Lung (tissue), 12 donors: ENCODE measurements around the gene IQUB. TPM values are rescaled to one million over a fixed set of nuclear protein-coding genes. Genes with fewer than 3 reads are reported as not detected.

Experiments used
- ATAC-seq: fragments of 200-7000 bp; cut with Tn5 transposase; one replicate; pipeline ENCODE4 v1.9.1; 2020; ENCODE audit warnings: moderate number of reproducible peaks; ENCODE audit not compliant: insufficient read depth, low FRiP score
- DNase-seq, 3 donors: peaks; one replicate each; pipeline ENCODE4 v3.0.0-alpha.2; 2013 to 2017
- H3K27ac ChIP-seq, 2 donors: one replicate each; pipeline ENCODE4 v1.5.1; 2013; ENCODE audit warnings: mild to moderate bottlenecking in 2 of 2, moderate library complexity in 2 of 2, control low read depth in 1 of 2, inconsistent platforms in 1 of 2, low read depth in 1 of 2, low read length in 1 of 2
- H3K27me3 ChIP-seq, 3 donors: one replicate each; pipeline ENCODE4 v1.5.1; 2013; ENCODE audit warnings: low read length in 2 of 3; ENCODE audit not compliant: control insufficient read depth in 3 of 3, insufficient read depth in 3 of 3
- H3K36me3 ChIP-seq, 4 donors: one replicate each; pipeline ENCODE4 v1.5.1; 2013; ENCODE audit warnings: low read length in 4 of 4, mild to moderate bottlenecking in 1 of 4, moderate library complexity in 1 of 4; ENCODE audit not compliant: control insufficient read depth in 4 of 4, insufficient read depth in 4 of 4
- H3K4me1 ChIP-seq, 5 donors: one replicate each; pipeline ENCODE4 v1.5.1; 2013; ENCODE audit warnings: low read length in 5 of 5, mild to moderate bottlenecking in 2 of 5, moderate library complexity in 1 of 5; ENCODE audit not compliant: control insufficient read depth in 5 of 5, insufficient read depth in 5 of 5
- H3K4me3 ChIP-seq: one replicate; pipeline ENCODE4 v1.5.1; 2013; ENCODE audit warnings: mild to moderate bottlenecking, control low read depth, moderate library complexity
- H3K9ac ChIP-seq, 2 donors: one replicate each; pipeline ENCODE4 v1.5.1; 2013; ENCODE audit warnings: low read length in 2 of 2, control low read depth in 1 of 2; ENCODE audit not compliant: insufficient read depth in 1 of 2
- H3K9me3 ChIP-seq, 4 donors: one replicate each; pipeline ENCODE4 v1.5.1; 2013; ENCODE audit warnings: low read length in 3 of 4, mild to moderate bottlenecking in 1 of 4, moderate library complexity in 1 of 4; ENCODE audit not compliant: control insufficient read depth in 4 of 4, insufficient read depth in 3 of 4
- CTCF ChIP-seq: IDR thresholded peaks from 2 replicates; pipeline ENCODE4 v1.5.1; 2012; ENCODE audit warnings: mild to moderate bottlenecking; ENCODE audit errors: control extremely low read depth, extremely low read depth
- WGBS, 2 donors: extraction: QIAGEN DNeasy Blood & Tissue Kit; methylation state at CpG; one replicate each; pipeline ENCODE4 v1.1.7; 2013; 5-methylcytosine and 5-hydroxymethylcytosine counted together
- polyA plus RNA-seq, 2 donors: library from polyadenylated mRNA; stranded (reverse); fragments of 200-250 nt; gene quantifications; one replicate each; pipeline ENCODE4 v1.2.1, GENCODE V29; 2013
- total RNA-seq, 2 donors: library from RNA; depleted of rRNA in 1 of 2; stranded (reverse); fragments of >200 nt in 1 of 2; gene quantifications; one replicate each; pipeline ENCODE4 v1.2.1, GENCODE V29; 2014 to 2021
- donor health status: control.
- donor health status: control.
- donor health status: Bipolar disorder and iron deficiency.
- donor health status: healthy.
- donor health status: DM: yes; HTN: yes; CAD: no.

IQUB gene
- total and polyA plus RNA-seq, 4 donors = 1.0 to 17.4 (median 3.2) TPM

- Histone ChIP-seq H3K4me1 (no peaks in the 10 kb centered on the region), H3K27me3 (no peaks in the 10 kb centered on the region), H3K36me3 (no peaks in the 10 kb centered on the region), H3K27ac (no peak overlapping the region), H3K9me3 (no peaks in the 10 kb centered on the region), H3K4me3 (no peak overlapping the region), H3K9ac (no peak overlapping the region)
- 59 to 71% methylated on average over 2 of the region's 2 CpGs for WGBS, 2 donors
- TF ChIP-seq CTCF = no peak
- DNase-seq (no peak), ATAC-seq (no peak)
These were observed 61.5 kb downstream of the IQUB start for GRCh38 chr7:123472750-123473445.

DNA sequence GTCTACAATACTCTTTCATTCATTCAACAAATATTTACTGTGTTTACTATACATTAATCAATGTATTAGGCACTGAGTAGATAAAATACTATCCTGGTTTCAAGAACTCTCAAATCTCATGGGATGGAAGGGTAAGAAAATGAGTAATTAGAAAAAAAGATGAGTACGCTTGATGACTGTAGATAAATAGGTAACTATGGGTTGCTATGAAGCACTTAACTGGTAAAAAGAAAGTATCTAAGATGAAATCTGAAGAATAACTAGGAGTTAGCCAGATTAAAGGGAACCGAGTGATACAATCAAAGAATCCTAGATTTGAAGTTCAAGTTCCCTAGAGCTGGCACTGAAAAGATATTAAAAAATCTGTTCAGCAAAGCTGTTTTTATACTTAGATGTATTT is 62.1 kb downstream of the IQUB start:
- ATAC-seq (no peak), DNase-seq (no peak)
- WGBS, 2 donors = 88 to 89% methylated on average over 2 of the region's 2 CpGs
- TF ChIP-seq CTCF = no peak
- Histone ChIP-seq H3K4me1 (no peaks in the 10 kb centered on the region), H3K27me3 (no peaks in the 10 kb centered on the region), H3K4me3 (no peak overlapping the region), H3K9me3 (no peaks in the 10 kb centered on the region), H3K9ac (no peak overlapping the region), H3K36me3 (no peaks in the 10 kb centered on the region), H3K27ac (no peak overlapping the region)

DNA sequence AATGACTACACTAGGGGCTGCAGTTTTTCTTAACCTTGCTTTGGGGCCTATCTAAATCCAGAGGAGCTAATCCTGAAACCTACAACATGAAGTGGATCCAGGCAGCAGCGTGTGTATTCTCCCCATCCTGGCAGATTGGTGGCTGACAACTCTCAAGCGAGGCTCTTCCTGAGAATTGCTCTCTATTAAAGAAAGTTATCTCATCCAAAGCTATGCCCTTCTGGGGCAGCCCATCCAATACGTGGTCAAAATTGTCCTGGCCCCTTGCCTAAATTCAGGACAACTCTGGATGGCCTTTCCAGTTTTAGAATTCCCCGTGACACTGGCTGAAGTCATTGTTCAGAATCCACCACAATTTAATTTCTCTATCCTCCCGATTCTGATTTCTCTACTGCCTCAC is 66.1 kb downstream of the IQUB start:
- 80 to 81% methylated on average over 5 of the region's 5 CpGs for WGBS, 2 donors
- no peaks in the 10 kb centered on the region for H3K9me3 ChIP-seq

More for the DNA sequence above, 66.1 kb downstream of the IQUB start:
- no peak for ATAC-seq
- Histone ChIP-seq H3K27me3 (no peaks in the 10 kb centered on the region), H3K9ac (no peak overlapping the region), H3K4me1 (no peaks in the 10 kb centered on the region), H3K36me3 (no peaks in the 10 kb centered on the region), H3K4me3 (no peak overlapping the region), H3K27ac (no peak overlapping the region)
- no peak for TF ChIP-seq CTCF
- DNase-seq = no peak
